COR-L47 (cell line): ENCODE data around the gene PCCB.
"Not testable (repeated sequence)": the region's sequence is repeated elsewhere in the genome, so short reads cannot be mapped to it uniquely, and the experiment has no call there.

Experiments used
- DNase-seq: peaks from one replicate; lab custom pipeline; 2025; lab: John Stamatoyannopoulos, UW

PCCB gene

DNA sequence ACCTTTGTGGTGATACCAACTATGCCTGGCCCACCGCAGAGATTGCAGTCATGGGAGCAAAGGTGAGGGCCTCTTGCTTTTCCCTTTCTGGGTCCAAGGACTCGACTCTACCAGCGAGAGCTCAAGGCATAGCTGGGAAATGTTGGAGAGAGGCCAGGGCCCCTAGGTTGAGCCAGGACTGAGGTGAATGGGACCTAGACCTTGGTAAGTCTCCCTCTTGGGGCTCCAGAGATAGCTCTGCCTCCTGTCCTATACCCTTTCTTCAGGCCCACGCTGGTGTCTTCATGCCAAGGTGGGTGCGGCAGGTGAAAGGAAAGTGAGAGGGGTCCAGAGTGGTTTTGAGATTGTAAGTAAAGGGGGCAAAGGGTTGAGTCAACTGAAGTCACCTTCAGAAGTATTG is 77.5 kb downstream of the PCCB start:
- DNase-seq = no peak

GRCh38 chr3:136329593-136329992 is 79.5 kb downstream of the PCCB start:
- no peak for DNase-seq

- DNase-seq = no peak
Measured at GRCh38 chr3:136330900-136331299, 80.8 kb downstream of the PCCB start.

DNA sequence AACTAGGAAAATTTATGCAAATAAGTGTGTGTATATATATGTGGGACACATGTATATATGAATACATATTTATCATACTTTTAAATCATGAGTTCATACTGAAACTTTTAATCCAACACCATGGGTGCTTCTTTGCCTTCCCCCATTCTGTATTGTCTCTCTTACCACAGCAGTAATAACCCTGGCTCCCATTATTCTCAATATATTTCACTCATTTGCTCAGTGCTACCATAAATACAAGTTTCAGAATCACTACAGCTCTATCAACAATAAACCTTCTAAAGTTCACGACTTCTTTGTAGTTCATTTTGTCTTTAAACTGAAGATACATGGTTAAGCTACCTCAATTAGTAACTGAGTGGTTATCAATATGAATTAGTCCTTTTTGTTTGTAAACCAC is 82.2 kb downstream of the PCCB start:
- DNase-seq = no peak

DNA sequence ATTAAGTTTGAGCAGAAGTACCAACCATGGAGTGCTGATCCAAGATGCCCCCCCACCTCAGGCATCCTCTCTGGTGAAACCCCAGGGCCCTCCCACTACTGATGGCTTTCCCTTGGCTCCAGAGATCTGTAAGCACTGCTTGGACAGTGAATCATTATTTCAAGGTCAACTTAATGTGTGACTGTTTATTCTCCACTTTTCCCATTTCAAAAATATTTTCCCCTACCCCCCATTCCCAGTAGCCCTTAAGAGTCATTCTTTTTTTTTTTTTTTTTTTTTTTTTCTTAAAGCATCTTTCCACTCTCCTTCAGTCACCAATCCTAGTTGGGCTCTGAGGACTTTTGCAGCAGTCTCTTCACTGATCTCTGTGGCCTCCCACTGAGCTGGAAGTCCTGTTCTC is 82.6 kb downstream of the PCCB start:
- no peak for DNase-seq

- DNase-seq = no peak
Measured at GRCh38 chr3:136334209-136334608, 84.1 kb downstream of the PCCB start.

DNA sequence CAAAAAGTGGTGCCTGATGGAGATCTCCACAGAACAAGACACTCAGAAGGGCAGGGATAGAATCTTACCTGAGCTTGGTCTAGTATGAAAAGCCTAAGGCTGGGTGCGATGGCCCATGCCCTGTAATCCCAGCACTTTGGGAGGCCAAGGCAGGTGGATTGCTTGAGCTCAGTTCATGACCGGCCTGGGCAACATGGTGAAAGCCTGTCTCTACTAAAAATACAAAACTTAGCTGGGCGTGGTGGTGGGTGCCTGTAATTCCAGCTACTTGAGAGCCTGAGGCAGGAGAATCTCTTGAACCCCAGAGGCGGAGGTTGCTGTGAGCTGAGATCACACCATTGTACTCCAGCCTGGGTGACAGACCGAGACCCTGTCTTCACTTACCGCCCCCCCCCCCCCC is 84.6 kb downstream of the PCCB start:
- not testable (repeated sequence) for DNase-seq

DNA sequence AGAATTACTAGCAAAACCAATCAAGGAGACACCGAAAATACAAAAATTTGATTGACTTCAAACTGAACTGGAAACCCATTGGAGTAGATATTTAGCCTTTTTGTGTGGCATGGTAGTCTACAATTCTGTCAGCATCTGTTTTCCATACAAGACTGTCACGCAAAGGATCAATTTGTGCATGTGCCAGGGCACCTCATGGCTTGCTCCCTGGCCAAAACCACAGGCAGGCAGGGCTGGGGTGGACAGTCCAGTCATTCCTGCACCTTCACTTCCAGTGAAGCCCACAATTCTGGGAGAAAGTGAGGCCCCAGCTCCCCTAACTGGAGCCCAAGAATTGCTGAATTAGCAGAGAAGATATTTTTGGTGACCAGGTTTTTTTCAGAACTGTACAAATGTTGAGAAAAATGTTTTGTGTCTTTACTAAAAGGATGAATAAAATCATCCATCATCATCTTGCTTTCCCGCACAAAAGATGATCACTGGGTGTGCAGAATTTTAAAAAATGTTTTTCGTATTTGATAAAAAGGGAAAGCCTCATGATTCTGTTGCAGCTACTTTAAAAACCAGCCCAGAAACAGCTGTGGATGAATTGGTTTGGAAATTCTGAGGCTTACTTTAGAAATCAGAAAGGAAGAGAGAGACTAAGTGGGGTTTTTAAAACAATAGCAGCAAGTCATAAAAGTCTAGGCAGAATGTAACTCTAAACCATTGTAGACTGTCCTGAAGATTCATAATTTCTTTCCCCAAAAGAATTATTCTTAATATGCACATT is 86.4 kb downstream of the PCCB start:
- DNase-seq = no peak

- DNase-seq = no peak
Measured at GRCh38 chr3:136343446-136343845, 93.3 kb downstream of the PCCB start.

GRCh38 chr3:136343873-136344555 is 93.9 kb downstream of the PCCB start:
- DNase-seq = no peak

GRCh38 chr3:136346486-136346885 is 96.3 kb downstream of the PCCB start:
- no peak for DNase-seq

DNA sequence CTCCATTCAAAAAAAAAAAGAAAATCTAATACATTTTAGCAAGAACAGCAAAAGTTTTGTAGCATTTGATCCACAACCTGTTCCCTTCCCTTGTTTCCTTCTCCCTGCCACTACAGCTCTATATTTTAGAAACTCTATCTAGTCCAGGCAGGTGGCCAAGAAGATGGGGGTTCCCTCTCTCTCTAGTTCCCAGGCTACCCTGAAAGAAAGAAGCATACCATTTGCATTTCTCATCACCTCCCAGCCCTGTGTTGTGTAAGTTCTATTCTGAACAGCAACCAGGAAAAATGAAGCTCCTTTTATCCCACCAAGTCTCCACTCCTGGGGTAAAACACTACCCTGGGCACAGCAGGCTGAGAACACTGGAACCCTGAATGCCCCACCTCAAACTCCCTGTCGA is 100.0 kb downstream of the PCCB start:
- no peak for DNase-seq

DNA sequence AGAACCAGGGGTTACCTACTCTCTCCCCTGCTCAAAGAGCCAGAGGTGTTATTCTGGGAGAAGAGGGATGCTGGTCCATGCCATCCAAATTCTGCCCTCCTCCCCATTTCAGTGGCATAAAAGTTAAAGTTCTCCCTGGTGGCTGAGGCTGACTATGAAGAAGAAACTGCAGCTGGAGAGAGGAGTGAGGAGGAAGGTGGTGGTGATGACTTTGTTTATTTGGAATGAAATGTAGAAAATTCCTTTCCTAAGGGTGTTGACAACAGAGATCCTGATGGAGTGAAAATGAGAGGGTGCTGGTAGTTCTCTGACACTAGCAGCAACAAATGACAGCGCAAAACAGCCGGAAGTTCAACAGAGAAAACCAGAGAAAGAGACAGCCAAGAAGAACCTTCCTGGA is 100.4 kb downstream of the PCCB start:
- no peak for DNase-seq

DNA sequence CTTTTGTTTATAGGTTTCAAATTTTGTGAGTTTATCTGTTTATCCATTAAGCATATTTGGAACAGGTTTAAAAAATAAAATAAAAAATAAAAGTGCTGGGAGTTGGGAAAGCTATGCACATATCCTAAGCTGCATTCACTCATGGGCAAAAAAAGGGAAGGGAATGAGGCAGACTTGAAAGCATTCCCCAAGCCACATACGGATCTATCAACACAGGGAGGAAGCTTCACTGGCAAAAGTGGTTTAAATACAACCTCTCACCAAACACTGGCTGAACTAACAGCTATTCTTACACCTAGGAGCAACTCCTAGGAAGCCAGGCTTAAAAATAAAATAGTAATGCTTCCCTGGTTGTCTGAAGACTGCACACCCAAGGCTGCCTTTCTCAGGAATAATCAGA is 101.2 kb downstream of the PCCB start:
- DNase-seq = no peak

DNA sequence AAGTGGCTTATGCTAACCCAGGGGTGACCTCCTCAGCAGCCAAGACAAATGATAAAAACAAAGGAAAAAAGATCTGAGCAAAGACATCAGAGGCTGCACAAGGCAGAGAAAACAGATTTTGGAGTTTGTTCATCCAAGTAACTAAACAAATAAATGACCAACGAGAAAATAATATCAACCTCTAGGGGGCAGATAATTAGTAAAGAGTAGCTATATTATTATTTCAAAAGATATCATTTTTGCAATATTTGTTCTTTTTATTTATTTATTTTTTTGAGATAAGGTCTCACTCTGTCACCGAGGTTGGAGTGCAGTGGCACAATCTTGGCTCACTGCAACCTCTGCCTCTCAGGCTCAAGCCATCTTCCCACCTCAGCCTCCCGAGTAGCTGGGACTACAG is 101.8 kb downstream of the PCCB start:
- DNase-seq = no peak

- no peak for DNase-seq
Measured at GRCh38 chr3:136353461-136353860, 103.3 kb downstream of the PCCB start.

DNA sequence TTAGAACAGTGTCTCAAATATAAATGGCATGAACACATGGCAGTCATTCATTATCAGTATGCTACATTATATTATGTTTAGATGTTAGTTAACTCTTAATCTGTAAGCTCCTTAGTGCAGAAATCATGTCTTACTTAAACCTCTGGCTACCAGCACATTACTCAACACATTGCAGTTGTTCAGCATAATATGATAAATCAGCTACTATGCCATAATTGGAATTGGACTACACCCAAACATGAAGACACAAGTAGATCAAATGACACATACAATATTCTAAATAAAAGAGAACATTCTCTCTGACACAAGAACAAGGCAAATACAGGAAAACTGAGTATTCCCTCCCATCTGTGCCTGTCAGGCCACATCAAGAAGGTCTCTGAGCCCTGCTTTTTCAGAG is 116.1 kb downstream of the PCCB start:
- no peak for DNase-seq

- not testable (repeated sequence) for DNase-seq
Measured at GRCh38 chr3:136375800-136376199, 125.7 kb downstream of the PCCB start.

GRCh38 chr3:136377508-136377907 is 127.4 kb downstream of the PCCB start:
- no peak for DNase-seq

- DNase-seq = no peak
Measured at GRCh38 chr3:136378011-136378410, 127.9 kb downstream of the PCCB start.
